GM23248 (cell line): ENCODE results near the gene OOEP.

Experiments used
- EZH2 ChIP-seq: fragments of 200-600 bp; sonication (generic); IDR thresholded peaks from 2 replicates; pipeline ENCODE4 v1.6.1; 2018; ENCODE audit warnings: antibody characterized with exemption, mild to moderate bottlenecking; ENCODE audit not compliant: insufficient read depth, poor library complexity, severe bottlenecking
- EZH2phosphoT487 ChIP-seq: fragments of 200-600 bp; sonication (generic); IDR thresholded peaks from 2 replicates; pipeline ENCODE4 v1.6.1; 2018; ENCODE audit warnings: antibody characterized with exemption, moderate library complexity, mild to moderate bottlenecking, low read depth; ENCODE audit not compliant: insufficient read depth

GRCh38 chr6:73418081-73418741, 48.5 kb upstream of the OOEP start:
- TF ChIP-seq EZH2 (no peak), EZH2phosphoT487 (no peak)
